WTC11 (cell line): ENCODE results near the gene EYA2.

ENCODE experiments used
- ATF3 ChIP-seq: sonication (generic); formaldehyde crosslinking; conservative IDR thresholded peaks from 2 replicates; pipeline ENCODE4 v1.8.1; 2022; ENCODE audit warnings: mild to moderate bottlenecking, missing genetic modification reagents
- CTCF ChIP-seq: fragments of 200-600 bp; IDR thresholded peaks from 2 replicates; pipeline ENCODE4 v1.8.0; 2022; ENCODE audit warnings: antibody characterized with exemption
- MXD4 ChIP-seq: fragments of 250-450 bp; sonication (Bioruptor Pico); IDR thresholded peaks from 2 replicates; pipeline ENCODE4 v1.8.0; 2021; ENCODE audit warnings: mild to moderate bottlenecking, moderate library complexity, borderline replicate concordance
- NFYB ChIP-seq: sonication (generic); formaldehyde crosslinking; conservative IDR thresholded peaks from 2 replicates; pipeline ENCODE4 v1.8.0; 2022; ENCODE audit warnings: low read depth, missing genetic modification reagents
- ZNF532 ChIP-seq: fragments of 250-450 bp; sonication (Bioruptor Pico); IDR thresholded peaks from 2 replicates; pipeline ENCODE4 v1.9.0; 2021; ENCODE audit warnings: mild to moderate bottlenecking, borderline replicate concordance

GRCh38 chr20:46883892-46884291 is 10.8 kb upstream of the EYA2 start:
- TF ChIP-seq MXD4 (CRISPR knock-in tag): no peak
- TF ChIP-seq CTCF: no peak
- no peak for TF ChIP-seq NFYB (CRISPR knock-in tag)
- TF ChIP-seq ZNF532 (CRISPR knock-in tag): no peak
- TF ChIP-seq ATF3 (CRISPR knock-in tag): no peak
